ENCODE measurements around the gene LINS1.

GRCh38 chr15:100517846-100518245 lies 84.1 kb downstream of the LINS1 start:
- TF ChIP-seq CTCF (IDR thresholded peaks at IDR 0.05) (no peak), POLR2A (IDR thresholded peaks at IDR 0.05) (no peak)
